Activated CD4-positive, alpha-beta T cell treated with anti-CD3 and anti-CD28 coated beads, Interleukin-2, amount 50 U/mL, for 24 hours (primary cell): Measurements from ENCODE around the gene PZP.

Experiments
- DNase-seq, 2 donors: peaks; one replicate each; pipeline ENCODE4 v3.0.0-alpha.2; 2020; ENCODE audit warnings: low read depth in 1 of 2, low spot score in 1 of 2

Gene PZP

DNA sequence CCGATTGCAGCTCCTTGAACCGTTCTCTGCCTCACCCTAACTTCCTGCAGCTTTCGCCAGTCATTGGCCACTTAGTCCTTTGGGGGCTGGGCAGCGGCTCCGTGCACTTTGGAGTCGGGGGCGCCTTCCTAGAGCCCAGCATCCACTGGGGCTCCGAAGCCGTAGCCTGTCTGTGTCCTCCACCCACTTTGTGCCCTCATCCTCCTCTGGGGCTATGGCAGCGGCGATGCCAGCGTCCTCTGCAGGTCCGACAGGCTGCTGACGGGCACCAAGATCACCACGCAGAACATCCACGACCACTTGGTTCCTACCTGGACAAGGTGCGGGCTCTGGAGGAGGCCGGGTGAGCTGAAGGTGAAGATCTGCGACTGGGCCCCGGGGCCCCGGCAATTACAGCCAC, 80.7 kb downstream of the PZP start:
- no peak for DNase-seq

DNA sequence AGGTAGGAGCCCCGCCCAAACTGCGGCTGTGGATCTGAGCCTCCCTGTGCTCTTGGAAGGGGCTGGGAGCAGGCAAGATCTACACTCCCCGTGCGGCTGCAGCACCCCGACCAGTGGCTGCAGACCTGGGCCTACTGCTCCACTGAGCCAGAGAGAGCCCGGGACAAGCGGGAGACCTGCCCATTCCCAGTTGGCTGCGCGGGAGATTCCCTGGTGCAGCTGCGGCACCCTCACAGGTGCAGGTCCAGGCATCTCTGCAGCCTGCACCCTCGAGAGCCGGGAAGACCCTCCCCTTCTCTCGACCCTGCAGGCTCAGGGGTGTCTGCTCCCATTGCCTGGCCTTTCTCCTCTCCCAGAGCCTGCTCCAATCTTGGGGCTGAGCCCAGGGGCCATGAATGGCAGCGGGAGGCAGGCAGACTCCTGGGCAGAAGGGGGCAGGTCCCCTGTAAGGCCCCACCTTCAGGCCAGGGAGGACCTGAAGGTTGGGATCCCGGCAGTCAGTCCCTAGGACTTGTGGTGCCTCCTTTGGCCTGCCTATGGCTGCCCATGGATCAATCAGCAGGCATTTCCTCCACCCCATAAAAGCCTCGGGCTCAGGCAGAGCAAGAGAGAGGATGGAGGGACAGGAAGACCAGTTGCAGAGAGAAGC, 83.7 kb downstream of the PZP start:
- DNase-seq = no peak

GRCh38 chr12:9123781-9124382, 84.3 kb downstream of the PZP start:
- DNase-seq = no peak

GRCh38 chr12:9122091-9122609, 86.0 kb downstream of the PZP start:
- DNase-seq = no peak

DNA sequence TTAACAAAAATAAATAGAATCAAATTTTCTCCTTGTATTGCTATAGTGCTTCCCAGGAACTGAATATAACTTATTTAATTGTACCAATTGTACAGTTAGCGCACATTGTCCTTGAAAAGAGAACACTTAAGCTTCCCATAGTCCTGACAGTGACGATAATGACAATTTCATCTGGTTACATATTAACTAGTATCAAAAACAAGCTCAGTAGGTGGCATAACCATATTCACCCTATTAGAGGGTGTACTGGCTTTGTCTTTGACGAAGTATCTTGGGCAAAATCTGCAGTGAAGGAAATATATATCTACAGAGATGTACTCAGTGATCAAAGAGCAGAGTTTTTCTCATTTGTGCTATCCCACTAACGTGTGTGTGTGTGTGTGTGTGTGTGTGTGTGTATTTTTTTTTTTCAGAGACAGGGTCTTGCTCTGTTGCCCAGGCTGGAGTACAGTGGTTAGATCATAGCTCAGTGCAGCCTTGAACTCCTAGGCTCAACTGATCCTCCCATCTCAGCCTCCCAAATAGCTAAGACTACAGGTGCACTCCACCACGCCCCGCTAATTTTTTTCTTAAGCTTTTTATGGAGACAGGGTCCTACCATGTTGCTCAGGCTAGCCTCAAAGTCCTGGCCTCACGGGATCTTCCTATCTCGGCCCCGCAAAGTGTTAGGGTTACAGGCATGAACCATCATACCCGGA, 87.6 kb downstream of the PZP start:
- no peak for DNase-seq

GRCh38 chr12:9118158-9118557, 90.0 kb downstream of the PZP start:
- no peak for DNase-seq

DNA sequence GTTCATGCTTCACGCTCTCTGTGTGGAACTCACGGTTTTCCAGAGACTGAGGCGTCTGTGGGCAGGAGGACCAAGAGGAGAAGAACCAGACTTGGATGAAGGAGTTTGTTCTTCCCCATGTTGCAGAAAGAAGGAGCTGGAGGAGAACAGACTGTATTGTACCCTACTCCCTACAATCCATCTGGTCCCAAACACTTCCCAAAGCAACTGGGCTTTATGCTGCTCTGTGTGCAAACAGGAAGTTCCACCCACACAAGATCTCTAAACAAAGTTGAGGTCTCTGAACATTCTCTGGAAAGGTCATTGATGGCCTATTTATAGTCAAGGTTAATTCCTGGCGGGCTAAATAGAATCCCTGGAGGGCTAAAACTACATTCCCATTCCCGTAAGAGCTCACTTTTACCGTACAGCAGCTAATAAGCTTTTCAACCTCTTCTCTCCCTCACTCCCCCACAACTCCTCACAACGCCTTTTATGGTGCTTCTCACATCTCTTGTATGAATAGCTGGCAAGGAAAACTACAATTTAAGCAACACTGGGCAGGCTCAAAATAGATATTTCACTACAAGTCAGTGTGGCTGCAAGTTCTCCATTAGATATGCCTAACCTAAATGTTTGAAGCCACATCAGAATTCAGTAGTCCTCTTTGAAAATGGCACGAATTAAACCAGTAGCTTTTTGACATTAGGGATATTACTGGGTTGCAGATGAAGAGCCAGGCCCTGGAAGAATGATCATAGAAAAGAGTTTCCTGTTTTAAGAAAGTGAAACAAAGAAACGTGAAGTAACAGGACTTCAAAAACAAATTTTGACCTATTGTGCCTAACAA, 92.2 kb downstream of the PZP start, which contains the start of gene A2M:
Gene A2M, minus strand, starts transcription at position 189 of the 829 bp plus-strand sequence. Its CDS starts 70 bp downstream, at position 119.
- no peak for DNase-seq

DNA sequence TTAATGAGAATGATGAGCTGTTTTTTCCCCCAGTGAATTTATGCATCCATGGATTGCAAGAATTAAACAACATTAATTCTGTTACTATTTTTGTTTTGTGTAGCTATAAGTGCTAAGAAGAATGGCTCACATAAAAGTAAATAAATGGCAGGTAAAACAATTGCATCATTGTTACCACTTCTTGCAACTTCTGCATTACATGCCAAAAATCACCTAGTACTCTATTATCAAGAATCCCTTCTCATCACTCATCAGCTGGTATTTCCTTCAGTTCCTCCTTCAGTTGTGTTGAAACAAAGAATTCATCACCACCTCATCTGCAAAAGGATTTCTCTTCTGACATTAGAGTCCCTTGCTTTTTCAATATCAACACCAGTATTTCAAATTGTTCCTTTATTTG, 93.2 kb downstream of the PZP start:
- no peak for DNase-seq

GRCh38 chr12:9113987-9114309, 94.2 kb downstream of the PZP start:
- no peak for DNase-seq

DNA sequence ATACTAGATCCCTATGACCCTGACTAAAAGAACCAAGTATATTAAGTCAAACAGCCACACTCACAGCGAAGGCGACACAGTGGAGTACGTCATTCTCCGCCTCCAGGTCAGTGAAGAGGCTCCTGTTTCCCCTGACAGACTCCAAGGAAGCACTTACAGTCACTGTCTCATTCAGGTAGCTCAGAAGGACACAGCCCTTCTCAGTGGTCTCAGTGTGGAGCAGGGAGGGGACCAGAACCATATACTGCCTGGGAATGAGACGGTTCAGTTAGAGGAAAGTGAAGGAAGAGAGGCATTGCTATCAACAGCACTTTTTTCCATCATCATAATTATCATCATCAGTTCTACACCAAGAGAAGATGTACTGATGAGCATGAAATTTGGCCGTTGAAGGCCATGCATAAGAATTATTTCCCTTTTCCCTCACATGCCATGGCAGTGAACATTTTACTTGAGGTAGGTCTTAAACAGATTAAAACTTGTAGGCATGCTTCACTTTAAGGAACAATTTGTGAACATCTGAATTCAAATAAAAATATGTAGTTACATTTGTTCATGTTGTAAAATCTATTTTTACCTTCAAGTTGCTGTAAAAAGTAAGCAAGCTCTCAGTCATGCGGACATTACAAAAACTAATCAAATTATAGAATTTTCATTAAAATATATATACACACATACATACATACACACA, 94.8 kb downstream of the PZP start:
- no peak for DNase-seq

- DNase-seq = no peak
These were observed 95.9 kb downstream of the PZP start for GRCh38 chr12:9112076-9112853.

- DNase-seq = no peak
These were observed 96.7 kb downstream of the PZP start for GRCh38 chr12:9111525-9111924.

GRCh38 chr12:9109737-9110491, 98.3 kb downstream of the PZP start:
- DNase-seq = no peak

- no peak for DNase-seq
These were observed 99.0 kb downstream of the PZP start for GRCh38 chr12:9109213-9109522.

DNA sequence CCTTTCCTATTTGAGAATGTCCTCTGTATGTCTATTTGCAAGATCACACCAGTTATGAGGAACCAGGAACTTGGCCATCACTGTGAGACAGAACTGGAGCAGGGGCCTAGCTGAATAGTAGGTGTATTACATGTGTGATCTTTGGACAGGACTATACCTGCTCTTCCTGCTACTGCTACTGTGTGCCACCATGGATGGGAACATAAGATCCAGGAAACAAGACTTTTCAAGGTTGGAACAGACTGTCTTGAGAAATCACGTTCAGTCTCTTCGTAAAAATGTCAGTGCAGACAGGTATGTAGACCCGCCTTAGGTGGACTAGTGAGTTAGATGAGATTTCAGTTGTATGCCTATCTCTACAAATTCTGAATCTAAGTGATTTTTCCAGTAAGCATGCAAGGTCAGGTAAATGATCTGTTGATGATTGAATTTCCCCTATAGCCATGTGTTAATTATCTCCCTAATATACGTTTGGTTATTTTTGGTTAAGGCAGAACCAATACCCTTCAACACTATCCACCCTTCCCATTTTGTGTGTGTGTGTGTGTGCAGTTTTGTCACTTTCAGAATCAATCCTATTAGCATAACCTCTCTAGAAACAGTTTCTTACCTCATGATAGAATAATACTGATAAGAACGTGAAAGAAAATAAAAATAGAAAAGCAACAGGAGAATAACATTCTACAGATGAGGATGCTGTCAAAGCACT, 99.5 kb downstream of the PZP start:
- no peak for DNase-seq

- no peak for DNase-seq
These were observed 100.7 kb downstream of the PZP start for GRCh38 chr12:9107542-9107873.

DNA sequence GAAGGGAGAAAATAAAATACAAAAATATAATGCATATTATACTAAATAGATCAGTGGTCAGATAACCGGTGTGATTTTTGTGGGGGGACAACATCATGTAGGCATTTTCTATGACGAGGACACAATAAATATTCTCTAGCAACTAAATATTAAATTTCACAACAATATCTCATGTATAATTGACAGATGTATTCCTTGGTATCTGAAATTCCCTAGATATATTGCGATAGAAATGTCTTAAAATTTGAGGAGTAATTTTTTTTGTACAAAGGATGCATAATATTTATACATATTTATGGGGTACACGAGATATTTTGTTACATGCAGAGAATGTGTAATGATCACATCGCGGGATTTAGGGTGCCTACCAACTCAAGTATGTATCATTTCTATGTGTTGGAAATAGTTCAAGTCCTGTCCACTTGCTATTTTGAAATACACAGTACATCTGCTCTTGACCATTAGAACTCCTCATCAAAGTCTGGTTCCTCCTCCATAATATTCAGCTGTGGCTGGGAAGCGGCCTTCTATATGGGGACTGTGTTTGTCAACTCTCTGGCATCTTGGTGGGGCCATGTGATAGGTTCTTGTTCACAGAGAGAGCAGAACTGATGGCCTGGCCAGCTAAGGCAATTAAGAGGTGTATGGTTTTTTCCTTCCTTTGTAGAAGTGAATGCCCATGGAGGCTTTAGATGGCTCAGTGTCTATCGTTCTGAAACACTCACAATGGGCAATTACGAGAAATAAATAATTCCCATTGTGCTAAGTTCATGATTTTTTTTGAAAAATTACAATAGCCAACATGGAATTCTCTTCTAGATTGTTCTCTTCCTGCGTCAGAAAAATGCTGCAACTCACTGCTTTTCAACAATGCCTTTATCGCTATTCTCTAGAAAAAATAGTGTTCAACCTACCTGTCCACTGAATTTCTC, 101.3 kb downstream of the PZP start:
- DNase-seq = no peak

DNA sequence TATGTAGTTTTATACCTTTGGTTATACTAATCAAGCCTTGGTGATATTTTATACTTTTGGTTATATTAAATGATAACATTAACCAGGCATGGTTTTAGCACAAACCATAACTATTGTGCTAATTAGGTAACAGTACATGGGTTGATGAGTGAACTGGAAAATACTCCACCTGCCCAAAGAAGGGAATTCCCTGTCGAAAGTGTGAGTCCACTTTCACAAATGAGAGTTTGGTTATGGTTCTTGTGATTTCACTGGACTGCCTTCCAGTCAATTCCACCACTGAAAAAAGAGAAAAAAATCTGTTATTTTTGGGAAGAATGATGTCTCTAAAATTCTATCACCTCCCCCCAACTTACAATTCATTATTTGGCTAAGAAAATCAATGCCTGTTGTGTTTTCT, 102.1 kb downstream of the PZP start:
- no peak for DNase-seq
